SW 1271 (cell line): ENCODE measurements around the gene PARL.
"Not testable (repeated sequence)": the region's sequence is repeated elsewhere in the genome, so short reads cannot be mapped to it uniquely, and the experiment has no call there.

ENCODE experiments used
- DNase-seq, 2 experiments: peaks; one replicate each; lab custom pipeline; 2025; lab: John Stamatoyannopoulos, UW

The PARL gene

DNA sequence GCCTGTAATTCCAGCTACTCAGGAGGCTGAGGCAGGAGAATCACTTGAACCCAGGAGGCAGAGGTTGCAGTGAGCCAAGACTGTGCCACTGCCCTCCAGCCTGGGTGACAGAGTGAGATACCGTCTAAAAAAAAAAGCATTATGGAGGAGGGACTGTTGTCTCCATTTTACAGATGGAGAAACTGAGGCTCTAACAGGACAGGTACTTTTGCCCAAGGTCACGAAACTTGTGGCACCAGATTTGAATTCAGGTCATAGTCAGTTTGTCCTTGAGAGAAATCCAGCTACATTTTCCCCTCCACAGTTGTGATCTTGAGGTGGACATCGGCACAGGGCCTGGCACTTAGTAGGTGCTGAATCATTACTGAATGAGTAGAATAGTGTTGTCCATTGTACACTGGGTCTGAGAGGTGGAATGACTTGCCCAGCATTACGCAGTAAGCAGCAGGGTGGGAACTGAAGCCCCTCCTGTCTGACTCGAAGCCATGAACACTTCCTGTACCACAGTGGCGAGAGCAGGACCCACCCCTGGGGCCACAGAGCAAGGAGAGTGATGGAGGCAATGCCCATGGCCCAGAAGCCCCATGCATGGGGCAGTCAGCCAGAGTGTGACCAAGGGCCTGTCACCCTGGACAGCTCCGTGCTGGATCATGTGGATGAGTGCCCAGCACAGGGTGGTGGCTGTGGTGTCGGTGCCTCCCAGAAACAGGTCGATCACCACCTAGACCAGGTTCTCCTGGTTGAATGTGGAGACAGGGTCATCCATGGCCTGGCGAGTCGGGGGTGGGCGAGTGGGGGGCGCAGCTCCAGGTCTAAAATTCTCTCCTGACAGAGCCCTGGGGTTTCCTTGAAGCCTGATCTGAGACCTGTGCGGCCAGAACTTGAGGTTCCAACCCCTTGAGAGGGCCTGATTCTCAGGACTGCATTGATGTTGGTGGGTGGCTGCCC is 20.4 kb upstream of the PARL start:
- DNase-seq, result no peak

DNA sequence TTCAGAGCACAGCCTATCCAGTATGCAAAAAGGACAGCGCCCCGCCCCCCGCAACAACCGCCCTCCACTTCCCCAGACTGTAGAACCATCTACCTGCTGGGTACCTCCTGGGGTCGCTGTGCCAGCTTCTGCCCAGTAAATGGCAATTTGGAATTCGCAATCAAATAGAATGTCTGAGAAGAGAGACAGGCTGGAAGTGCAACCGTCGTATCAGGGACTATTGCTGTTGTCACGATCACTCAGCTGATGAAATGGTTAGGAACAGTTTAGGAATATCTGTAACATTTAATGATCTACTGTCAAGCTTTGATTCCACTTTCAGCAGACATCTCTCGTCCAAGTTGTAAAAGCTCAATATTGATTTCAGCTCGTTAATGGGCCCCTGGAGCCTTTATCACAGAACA is 13.3 kb upstream of the PARL start:
- no peak for DNase-seq

DNA sequence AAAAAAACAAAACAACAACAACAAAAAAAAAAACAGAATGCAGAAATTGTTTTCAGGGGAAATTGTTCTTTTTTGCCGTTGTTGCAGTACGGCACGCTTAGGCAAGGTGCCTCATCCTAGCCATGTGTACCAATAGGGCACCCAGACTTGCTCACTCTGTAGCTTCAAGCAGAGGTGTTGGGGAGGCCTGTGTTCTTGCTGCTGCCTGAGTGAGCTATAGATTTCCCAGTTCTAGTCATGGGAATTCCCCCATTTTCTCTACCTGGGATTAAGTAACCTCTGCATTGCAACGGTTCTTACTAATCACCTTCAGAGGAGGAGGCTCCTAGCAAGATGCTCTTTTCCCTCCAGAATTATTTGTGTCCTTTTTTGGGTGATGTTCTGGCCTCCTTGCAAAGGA is 12.9 kb upstream of the PARL start:
- no peak for DNase-seq

DNA sequence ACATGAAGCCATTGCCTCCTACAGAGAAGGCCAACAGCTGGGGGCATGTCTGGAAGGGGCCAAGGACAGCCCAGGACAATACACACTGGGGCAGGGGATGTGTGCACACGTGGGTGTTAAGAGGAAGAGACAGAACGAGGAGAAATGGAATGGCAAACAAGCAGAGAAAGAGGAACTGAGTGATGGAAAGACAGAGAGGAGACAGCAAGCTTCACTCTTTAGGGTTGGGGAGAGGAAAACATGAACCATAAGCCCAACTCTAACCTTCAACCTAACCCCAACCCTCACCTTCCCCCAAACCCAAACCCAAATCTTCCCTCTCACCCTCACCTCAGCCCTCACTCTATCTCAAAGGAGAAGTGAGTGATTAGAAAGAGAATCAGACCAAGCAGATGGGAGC is 11.9 kb upstream of the PARL start:
- no peak for DNase-seq

DNA sequence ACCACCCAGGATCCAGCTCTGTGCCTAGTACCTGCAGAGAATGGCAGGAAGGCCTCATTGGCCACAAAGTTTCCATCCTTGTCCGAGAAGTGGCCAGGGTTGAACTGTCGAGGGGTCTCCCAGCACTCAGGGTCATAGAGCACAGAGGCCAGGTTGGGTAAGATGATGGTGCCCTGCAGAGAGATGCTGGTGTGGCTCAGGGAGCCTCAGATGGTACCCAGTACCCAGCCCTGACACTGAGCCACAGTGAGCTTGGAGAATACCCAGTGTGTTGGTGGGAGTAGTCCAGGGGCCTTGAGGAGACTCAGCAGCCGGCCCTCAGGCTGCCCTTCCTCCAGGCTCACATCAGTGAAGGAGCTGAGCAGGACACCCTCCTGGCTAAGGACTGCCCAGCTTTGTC is 11.5 kb upstream of the PARL start:
- DNase-seq, result no peak

DNA sequence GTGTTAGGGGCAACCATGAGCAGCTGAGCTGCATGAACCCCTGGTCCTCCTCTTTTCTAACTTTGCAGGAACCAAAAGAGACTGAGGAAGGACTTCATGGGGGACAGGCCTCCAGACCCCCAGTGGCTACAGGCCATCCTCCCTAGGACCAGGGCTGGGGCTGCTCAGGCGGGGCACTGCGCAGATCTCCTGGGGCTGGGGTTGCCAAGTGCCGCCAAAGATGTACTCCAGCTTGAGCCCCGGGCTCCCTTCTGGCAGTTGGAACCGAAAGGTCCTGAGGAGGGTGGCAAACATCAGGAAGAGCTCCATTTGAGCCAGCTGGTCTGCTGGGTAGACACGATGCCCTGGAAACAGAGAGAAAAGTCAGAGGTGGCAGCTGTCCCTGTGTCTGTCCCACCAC is 11.1 kb upstream of the PARL start:
- no peak for DNase-seq

DNA sequence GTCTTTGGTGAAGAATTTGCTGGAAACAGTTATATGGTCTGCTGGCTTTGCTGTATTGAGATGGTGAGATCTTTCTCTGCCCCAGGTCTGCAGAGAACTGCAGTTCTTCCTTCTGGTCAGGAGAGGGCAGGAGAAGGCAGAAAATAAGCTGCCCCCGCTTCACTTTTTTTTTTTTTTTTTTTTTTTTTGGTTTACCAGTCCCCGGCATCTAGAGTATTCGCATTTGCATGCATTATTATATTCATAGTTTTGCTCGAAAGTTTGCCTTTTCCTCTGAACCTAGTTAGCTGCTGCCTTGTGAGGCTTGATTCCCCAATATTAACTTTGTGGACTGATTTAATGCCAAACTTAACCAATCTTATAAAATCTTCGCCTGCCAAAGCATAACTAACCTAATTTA is 10.6 kb upstream of the PARL start:
- DNase-seq, result peak in 1 of 2 experiments; percentile 58

DNA sequence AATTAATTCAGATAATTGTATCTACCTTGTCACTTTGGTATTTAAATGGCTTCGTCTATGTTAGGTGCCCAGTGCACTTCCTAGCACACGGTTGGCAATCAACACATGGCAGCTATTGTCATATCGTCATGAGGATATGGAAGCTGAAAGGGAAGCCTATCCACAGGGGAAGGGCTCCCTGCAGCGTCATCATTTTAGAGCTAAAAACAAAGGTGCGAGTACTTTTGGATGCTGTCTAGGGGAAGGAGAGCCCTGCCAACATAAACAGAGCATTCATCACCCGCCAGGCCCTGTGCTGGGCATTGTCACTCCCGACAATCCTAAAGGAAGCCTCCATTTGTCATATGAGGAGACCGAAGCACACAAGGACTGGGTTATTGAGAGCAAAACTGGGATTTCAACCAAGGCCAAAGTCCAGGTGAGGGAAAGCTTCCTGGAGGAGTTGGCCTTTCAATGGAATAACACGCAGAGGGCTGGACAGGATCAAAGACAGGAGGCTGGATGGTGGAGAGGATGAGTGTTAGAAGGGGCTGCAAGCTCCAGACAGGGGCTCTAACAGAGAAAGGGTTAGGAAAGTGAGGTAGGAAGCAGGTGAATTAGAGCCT is 8.0 kb upstream of the PARL start:
- DNase-seq, result no peak

DNA sequence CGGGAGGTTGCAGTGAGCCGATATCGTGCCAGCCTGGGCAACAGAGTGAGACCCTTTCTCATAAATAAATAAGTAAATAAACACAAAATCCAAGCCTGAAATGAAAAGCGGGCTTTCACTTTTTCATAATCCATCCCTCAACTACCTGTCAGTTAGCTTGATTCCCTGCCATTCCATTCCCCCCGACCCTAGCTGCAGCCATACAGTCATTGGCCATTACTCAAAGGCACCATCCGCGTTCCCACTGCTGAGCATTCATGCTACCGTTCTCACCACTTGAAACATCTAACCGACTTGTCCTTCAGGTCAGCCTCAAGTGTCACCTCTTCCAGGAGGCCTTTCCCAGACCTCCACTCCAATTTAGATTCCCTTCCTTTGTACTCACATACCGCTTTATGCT is 1.1 kb upstream of the PARL start:
- DNase-seq, result no peak

DNA sequence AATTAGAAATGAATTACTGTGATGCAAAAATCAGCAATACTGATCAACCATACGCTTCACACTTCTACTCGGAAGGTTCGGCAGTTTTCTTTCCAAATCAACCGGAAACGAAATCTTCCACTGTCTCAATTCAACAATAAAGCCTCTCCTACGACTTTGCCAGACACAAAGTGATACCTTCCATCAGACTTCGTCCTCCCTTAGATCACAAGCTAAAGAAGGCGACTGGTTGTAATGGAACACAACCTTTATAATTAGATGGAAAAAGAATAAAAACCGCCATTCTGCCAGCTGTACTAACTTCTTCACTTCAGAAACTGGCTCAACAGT is 618 bp downstream of the PARL start:
- DNase-seq, result no peak

DNA sequence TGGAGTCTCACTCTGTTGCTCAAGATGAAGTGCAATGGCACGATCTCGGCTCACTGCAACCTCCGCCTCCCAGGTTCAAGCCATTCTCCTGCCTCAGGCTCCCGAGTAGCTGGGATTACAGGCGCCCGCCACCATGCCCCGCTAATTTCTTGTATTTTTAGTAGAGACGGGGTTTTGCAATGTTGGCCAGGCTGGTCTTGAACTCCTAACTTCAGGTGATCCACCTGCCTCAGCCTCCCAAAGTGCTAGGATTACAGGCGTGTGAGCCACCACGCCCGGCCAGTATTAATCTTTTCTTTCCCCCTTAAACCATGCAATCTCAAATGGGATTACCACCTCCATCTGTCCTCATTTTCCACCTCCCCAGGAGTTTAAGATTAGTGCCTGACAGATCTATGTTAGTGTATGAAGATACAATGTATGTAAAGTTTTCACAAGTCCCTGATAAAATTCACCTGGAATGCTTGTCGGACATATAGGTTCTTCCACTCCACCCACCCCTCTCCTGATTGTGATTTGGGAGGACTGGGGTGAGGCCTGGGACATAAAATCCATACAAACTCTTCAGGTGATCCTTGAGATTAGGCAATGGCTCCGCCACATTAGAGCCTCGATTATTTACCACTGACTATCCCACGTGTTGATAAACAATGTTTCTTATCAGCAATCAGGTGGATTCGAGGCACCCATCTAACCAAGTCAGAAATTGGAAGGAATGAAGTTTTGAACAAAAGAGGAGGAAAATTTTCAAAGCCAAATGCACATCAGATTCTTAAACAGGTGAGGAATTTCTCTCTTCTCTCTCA is 1.2 kb downstream of the PARL start:
- no peak for DNase-seq

DNA sequence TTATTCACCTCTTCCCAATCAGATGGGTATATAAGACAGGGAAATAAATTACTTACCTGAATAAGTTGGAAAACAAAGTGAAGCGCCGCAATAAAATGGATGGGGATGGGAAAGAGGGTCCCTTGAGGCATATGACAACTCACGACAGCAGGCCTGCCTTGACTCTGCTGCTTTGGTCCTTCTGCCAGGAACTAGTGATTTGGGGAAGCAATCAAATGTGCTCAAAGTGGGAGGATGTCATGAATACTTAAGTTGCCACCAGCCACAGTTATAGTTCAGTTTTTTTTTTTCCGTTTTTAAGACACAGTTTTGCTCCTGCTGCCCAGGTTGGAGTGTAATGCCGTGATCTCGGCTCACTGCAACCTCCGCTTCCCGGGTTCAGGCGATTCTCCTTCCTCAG is 4.6 kb downstream of the PARL start:
- DNase-seq, result no peak

DNA sequence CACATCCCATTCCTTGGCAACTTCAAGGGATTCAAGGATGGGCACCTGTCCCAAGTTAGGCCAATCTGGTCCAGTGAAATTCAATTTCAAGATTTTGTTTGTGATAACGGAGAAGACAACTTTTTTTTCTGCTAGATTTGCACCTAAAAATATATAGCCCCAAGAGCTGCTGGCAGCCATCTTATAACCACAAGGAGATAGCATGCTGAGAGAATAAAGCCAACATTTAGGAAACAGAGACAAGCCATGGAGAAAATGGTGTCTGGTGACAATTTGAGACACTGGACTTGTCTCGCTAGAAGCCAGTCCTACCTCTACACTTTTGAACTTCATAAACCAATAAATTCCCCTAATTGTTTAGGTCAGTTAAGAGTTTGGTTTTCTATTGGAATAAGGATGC is 5.4 kb downstream of the PARL start:
- DNase-seq, result no peak

DNA sequence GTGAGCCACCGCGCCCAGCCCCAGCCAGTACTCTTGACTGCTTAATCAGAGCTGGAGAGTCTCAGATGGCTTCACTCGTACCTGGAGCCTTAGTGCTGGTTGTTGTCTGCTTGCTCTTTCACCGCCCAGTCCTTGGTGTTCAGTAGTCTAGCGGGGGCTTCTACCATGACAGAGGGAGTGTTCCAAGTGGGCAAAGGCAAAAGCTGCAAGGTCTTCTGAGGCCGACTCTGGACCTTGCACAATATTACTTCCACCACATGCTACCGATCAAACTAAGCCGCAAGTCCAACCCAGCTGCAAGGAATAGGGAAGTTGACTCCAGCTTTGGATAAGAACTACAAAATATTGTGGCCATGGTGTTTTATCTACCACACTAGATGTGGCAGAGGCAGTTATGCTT is 6.6 kb downstream of the PARL start:
- DNase-seq, result no peak

DNA sequence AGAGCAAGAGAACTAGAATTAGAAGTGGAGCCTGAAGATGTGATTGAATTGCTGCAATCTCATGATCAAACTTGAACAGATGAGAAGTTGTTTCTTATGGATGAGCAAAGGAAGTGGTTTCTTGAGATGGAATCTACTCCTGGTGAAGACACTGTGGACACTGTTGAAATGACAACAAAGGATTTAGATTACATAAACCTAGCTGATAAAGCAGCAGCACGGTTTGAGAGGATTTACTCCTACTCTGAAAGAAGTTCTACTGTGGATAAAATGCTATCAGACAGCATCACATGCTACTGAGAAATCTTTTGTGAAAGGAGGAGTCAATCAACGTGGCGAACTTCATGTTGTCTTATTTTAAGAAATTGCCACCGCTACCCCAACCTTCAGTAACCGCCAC is 7.5 kb downstream of the PARL start:
- DNase-seq, result not testable (repeated sequence)

DNA sequence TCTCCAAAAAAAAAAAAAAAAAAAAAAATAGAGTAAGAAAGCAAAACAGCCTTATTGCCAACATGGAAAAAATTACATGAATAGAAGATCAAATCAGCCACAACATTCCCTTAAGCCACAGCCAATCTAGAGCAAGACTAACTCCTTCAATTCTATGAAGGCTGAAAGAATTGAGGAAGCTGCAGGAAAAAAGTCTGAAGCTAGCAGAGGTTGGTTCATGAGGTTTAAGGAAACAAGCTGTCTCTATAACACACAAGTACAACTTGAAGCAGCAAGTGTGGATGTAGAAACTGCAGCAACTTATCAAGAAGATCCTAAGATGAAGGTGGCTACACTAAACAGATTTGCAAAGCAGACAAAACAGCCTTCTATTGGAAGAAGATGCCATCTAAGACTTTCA is 9.3 kb downstream of the PARL start:
- no peak for DNase-seq

DNA sequence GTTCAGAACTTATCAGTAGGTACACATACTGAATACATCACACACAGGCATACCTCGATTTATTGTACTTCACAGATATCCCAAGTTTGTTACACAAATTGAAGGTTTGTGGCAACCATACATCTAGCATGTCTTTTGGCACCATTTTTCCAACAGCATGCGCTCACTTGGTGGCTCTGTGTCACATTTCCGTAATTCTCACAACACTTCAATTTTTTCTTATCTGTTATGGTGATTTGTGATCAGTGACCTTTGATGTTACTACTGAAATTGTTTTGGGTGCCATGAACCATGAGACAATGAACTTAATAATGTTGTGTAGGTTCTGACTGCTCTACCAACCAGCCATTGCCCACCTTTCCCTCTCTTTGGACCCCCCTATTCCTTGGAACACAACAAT is 10.8 kb downstream of the PARL start:
- no peak for DNase-seq

DNA sequence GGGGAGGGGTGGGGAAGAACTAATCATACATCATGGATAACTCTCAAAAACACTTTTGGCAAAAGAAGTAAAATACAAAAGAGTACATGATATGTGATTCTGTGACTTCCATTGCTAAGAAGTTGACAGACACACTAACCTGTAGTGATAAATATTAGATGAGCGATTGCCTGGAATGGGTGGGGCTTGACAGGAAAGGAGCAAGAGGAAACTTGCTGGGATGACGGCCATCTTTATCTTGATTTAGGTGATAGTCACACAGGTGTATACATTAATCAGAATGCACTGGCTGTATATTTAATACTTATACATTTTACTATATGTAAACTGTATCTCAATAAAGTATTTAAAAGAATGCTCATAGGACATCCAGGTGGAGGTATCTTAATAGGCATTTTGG is 13.1 kb downstream of the PARL start:
- DNase-seq, result no peak

DNA sequence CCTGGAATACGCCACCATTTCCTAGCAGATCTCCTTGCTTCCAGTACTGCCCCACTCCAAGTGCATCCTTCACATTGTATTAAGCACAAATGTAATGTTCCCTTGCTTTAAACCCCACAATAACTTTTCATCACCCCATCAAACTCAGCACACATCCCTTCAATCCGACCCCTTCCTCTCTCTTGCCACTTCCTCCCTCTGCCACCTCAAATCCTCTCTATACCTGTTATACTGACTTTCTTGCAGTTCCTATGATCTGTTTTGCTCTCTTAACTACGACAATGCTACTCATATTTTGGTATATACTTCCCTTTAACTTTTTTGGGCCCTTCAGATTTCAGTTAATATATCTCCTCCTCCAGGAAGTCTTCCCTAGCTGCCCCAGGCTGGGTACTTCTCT is 14.1 kb downstream of the PARL start:
- no peak for DNase-seq

DNA sequence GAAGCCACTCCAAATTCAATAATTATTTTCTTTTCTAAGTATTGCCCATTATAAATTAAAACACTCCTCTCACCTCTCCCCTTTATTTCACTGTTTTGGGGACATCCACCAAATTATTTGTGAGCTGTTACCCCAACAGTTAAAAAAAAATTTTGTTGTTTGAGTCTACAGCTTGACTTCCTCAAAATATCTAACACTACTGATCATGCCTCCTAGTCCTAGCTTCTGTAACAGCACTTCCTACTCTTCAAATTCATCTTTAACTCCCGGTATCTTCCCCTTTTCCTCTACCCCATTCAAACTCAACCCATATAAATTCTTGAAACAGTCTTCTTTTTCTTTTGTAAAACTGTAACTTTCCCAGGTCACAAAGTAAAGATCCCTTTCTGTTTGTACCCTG is 15.9 kb downstream of the PARL start:
- DNase-seq, result no peak

DNA sequence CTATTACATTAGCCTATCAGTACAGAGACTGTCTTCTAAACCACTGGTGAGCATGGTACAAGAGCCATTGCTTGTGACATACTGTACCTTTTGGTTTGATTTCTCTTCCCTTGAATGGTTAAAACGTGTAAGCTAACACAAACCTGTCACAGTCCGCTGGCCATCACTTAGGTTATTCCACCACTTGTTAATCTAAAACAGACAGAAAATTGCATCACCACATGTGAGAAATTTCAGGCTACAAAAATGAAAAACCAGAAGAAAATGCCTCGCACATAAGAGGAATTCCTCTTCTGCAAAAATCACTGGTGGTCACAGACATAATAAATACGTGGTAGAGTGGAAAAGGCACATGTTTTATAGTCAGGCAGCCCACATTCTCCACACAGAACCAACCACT is 22.1 kb downstream of the PARL start:
- no peak for DNase-seq

DNA sequence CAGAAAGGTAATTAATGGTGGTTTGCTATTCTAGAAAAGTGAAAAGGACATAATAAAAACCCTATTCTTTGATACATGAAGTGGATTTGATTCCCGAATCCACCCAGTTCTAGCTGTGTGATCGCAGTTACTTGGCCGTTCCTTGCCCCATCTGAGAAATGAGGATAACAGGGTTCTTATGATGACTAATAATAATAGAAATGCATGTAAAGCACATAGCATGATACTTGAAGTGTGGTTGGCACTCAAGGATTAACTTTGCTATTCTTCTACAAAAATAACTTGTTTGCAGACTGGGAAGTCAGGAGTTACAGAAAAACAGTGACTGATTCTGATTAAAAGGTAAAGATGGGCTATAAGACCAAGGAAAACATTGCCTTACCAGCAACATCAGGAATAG is 26.8 kb downstream of the PARL start:
- DNase-seq, result no peak
